GM12878 (cell line): ENCODE measurements around the gene CSNK1A1.

Experiments used
- CTCF ChIP-seq, 3 experiments: IDR thresholded peaks in 2 of 3; conservative IDR thresholded peaks in 1 of 3; 2 replicates each; pipeline ENCODE4 v1.5.1; 2011; ENCODE audit warnings: low read depth in 3 of 3, low read length in 3 of 3, mild to moderate bottlenecking in 3 of 3, control low read depth in 2 of 3, moderate library complexity in 2 of 3, inconsistent platforms in 1 of 3, mixed read lengths in 1 of 3; ENCODE audit not compliant: control insufficient read depth in 2 of 3, insufficient read depth in 1 of 3; ENCODE audit errors: extremely low read depth in 1 of 3
- NFYB ChIP-seq: IDR thresholded peaks from 2 replicates; pipeline ENCODE4 v1.6.1; 2011; ENCODE audit warnings: low read depth, mild to moderate bottlenecking, low read length, improper control_type of control experiment, moderate library complexity; ENCODE audit not compliant: insufficient read depth
- POLR2A ChIP-seq: IDR thresholded peaks from 2 replicates; pipeline ENCODE4 v1.6.1; 2011; ENCODE audit warnings: low read depth, mild to moderate bottlenecking, low read length
- TAF1 ChIP-seq: IDR thresholded peaks from 2 replicates; pipeline ENCODE4 v1.6.1; 2011; ENCODE audit warnings: mild to moderate bottlenecking, low read depth, low read length, borderline replicate concordance

GRCh38 chr5:149550268-149550583 is 1.0 kb downstream of the CSNK1A1 start:
- TF ChIP-seq CTCF (IDR thresholded peaks at IDR 0.05 in 2 of 3, conservative IDR thresholded peaks at IDR 0.05 in 1 of 3; ENCODE audit: control insufficient read depth in 2 of 3, extremely low read depth in 1 of 3, insufficient read depth in 1 of 3, low read depth in 3 of 3, low read length in 3 of 3) (no peak), TAF1 (no peak), NFYB (no peak), POLR2A (no peak)
